Ureter (tissue), 1 donor: ENCODE measurements around the gene SYPL1. TPM values are rescaled to one million over a fixed set of nuclear protein-coding genes. Genes with fewer than 3 reads are reported as not detected.

Experiments
- DNase-seq: peaks from one replicate; pipeline ENCODE4 v3.0.0-alpha.2; 2020; ENCODE audit warnings: low spot score
- total RNA-seq: library from RNA; stranded (reverse); gene quantifications from one replicate; pipeline ENCODE4 v1.2.4, GENCODE V29; 2023
- donor health status: DM: yes; HTN: yes; CAD: no.

Gene SYPL1
- total RNA-seq, 1 donor from 2014 or later, result 169 TPM

DNA sequence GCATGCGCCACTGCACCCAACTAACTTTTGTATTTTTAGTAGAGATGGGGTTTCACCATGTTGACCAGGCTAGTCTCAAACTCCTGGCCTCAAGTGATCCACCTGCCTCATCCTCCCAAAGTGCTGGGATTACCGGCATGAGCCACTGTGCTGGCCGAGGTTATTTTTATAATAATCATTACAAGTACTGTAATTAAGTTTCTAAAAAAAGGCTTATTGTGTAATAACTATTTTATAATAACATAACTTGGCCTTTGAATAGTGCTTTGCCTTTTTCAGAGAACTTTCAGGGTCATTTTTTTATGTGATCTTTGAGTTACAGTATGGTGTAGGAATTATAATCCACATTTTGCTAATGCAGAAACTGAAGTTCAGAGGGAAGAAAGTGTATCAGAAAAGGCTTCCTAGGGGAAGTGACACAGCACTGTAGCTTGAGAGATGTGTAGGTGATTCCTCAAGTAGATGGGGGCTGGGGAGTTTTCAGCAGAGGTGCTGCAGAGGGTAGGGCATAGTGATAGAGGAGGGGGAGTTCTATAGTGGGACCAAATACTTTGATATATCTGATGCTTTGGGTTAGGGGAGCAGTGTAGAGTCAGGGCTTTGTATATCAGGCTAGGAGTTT, 9.2 kb upstream of the SYPL1 start:
- no peak for DNase-seq

DNA sequence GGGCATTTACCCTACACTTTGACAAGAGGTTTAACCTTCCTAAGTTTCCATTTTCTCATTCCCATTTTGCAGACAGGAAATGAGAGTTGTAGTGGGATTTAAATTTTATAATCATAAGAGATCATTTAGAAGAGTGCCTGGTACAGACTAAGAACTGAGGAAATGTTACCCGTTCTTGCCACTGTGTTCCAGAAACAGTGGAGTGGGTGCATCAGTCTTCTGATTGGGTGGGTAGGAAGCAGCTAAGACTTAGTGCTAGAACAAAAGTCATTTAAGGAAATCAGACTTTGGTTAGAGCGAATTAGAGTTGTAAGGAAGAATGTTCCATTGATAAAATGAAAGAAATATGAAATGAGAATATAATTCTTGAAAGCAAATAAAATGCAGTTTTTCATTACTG, 8.4 kb upstream of the SYPL1 start:
- DNase-seq, result no peak

DNA sequence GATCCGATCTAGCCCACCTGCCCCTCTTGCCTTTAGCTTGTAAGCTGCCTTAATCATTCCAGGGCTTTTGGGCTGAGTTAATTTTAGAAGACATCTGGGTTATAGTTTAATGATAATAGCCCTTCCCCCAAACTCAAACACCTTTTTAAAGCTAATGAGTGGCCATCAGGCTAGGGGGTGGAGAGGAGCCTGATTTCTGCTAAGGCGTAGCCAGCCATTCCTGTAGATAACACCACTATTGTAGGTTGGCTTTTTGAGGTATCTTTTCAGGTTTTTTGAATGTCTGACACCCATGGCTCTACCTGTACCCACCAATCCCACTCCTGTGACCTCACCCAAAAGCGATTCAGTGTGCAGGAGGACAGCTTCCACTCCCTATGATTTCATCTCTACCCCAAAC, 7.6 kb upstream of the SYPL1 start:
- DNase-seq, result no peak

DNA sequence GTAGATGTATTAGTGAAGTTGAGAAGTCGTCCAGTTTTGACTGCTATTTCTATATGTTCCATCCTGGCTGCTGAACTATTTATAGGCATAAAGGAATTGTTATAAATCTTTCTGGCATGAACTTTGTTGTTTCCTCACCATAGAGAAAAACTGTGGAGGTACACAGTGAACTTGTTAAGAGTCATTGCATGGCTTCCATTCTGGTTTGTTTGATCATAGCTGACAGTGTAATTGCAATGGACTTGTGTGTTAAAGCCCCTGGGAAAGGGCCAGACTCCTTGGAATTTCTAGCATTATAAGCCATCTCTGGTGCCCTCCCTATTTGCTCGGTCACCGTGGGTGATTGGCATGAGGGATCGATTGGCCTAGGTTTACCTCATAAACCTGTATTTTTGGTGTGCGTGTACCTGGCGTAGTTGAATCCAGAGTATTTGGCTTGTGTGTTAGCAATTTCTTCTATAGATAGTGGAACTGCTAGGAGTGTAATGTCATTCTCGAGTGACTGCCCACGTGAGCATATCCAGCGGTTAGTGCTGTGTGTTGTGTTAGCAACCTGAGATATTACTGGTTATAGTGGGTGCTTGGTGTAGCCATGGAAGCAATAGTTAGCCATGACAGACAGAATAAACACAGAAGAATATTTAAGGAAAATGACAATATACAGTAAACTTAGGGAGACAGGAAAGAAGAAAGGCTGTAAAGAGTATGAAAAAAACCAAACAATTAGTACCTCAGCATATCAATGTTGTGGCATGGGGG, 5.9 kb upstream of the SYPL1 start:
- DNase-seq, result no peak

DNA sequence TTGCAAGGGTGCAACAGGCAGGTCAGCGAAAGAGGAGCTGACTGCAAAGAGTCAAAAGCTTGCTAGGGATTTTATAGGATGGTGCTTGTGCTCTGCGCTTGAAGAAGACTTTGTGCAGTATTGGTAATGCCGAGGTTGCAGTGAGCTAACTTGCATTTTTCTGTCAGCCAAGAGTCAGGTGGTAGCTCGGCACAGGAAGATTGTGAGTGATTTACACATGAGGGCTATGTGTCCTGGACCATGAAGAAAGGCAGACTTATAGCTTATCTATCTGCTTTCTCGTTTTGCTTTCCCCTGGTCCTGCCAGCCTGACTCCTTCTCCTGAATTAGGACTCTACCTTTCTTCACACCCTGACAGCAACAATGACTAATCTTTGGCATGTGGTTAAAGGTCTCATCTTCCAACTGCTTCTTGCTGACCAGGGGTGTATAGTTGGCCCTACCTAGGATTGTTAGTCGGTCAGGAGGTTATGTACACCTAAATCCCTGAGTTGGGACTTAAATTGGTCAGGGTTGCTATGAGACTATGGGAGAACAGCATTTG, 4.1 kb upstream of the SYPL1 start:
- no peak for DNase-seq

DNA sequence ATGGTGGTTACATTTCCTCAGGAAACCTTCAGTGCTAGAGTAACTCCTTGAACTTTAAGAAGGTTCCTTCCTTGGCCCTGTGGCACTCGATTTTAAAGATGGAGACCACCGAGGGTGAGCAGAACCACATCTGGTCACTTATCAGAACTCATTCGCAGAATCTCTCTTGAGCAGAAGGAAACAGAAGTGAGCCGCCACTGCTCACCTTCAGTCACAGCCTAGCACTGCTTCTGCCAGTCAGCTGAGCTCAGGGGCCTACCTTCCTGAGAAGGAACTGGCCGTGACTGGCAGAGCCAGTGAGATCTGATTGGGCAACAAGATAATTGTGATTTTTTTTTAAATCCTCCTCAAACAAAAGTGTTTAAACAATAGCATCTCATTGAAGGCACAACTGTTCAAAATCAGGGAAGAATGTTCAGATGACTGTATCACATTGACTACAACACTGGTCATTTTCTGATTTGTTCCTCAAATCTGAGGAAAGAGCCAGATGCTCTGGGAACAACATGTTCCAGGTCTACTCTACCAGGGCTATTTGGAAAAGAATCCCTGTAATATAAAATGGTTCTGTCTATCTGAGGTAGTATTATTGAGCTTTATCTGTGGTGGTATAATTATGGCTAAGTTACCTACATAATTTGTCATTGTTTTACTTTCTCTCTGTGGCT, 2.7 kb upstream of the SYPL1 start:
- no peak for DNase-seq

DNA sequence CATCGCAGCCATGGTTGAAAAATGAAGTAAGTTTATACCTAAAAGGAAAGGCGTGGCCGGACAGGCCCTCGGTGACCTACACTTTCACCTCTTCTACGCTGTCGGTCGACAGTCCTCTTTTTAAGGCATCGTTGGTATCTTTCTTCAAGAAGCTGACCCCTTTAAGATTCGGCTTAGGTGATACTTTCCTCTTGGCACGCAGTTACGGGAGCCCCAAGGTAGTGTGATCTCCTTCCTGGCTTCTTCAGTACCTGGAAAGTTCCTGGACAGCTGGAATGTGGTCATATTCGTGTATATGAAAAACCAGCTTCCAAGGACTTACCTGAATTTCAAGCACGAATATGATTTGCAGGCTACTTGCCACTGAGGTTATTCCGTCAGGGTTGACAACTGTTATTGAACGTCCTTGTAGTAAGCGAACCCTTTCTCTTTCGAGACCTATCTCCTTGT, 885 bp upstream of the SYPL1 start:
- DNase-seq, result no peak

DNA sequence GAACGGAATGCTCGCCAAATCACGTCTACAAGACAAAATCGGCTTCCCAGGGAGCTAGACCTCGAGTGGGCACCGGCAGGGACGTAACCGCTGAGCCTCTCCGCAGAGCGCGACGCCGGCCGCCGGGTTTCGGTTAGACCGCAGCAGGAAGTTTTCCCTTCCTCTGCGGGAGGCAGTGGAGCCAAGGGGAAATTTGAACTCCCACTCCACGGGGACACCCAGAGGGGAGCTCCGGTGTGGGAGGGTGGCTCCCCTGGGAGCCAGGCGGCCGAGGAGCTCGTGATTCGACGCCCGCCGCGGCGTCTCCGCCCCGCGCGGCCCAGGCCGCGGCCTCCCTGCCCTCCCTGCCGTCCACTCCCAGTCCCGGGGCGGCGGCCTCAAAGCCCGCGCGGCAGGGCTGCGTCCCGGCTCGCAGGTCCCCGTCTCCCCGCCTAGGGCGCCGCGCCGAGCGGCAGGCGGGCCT, 426 bp downstream of the SYPL1 start:
- DNase-seq, result peak; percentile 58

DNA sequence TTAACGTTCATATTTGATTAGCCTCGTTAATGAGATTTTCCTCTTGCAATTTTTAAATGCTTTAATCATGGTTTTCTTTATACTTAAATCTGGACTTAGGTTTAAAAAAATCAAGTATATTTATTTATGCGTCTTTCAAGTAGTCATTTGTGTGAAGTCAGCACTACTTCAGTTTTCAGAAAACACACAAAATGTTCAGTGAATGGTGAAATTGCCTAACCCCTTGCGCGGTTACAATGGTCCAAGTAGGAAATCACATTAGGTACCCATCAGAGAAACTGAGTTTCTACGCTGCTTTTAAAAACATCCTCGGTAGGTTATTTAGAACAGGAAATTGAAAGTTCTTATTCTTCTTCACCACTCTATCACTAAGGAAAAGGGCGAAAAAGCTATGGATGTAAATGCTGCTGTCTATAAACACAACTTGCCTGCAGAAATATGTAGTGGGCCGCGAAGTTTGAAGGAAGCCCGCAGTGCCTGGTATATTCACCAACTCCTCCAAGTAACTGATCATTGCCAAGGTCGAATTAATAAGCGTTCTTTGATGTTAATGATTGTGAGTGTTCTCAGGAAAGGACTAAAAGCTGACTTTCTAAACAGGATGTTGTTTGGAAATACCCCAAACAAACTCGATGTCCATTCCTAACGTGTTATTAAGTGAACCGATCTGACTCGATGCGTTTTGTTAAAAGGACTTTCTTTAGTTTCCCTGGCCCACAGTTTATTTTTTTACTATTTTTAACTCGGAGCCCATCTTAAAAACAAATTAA, 1.0 kb downstream of the SYPL1 start:
- no peak for DNase-seq

DNA sequence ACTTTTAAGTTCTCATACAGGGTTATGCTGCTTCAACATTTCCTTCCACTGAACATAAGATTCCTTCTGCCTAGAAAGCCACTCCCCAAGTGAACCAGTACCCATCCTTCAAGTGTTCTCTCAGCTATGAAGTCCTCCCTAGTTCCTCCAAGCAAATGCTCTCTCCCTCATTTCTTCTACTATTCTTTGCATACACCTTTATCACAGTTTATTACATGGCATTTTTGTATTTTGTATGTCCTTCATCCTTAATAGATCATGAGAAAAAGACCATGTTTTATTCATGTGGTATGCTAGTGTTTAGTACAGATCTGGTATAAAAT, 1.9 kb downstream of the SYPL1 start:
- DNase-seq, result no peak

DNA sequence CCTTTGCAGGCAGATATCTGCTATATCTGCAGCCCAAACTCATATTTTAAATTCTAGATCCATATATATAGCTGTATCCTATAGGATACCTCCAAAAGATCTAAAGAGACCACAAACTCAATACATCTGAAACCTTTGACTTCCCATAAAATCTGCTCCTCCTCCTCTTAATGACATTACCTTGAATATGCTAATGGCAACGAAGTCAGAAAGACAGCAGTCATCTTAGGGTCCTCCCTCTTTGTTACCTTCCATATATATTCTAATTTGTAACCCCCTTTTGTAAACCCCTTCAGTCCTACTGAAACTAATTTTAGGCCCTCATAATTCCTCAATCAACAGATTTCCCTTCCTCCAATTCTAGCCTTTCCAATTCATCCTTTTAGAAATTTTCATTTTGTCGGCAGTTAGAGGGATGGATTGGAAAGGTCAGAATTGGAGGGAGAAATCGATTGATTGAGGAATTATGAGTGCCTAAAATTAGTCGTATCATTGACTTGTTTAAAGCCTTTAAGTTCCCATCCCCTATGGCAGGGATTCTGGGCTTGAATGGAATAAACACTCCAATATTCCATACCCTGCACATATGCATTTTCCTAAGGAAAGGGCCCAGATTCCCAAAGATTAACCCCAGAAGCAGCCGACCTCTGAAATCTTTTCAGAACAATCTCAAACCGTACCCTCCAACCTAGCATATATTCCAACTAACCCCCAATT, 2.4 kb downstream of the SYPL1 start:
- no peak for DNase-seq

DNA sequence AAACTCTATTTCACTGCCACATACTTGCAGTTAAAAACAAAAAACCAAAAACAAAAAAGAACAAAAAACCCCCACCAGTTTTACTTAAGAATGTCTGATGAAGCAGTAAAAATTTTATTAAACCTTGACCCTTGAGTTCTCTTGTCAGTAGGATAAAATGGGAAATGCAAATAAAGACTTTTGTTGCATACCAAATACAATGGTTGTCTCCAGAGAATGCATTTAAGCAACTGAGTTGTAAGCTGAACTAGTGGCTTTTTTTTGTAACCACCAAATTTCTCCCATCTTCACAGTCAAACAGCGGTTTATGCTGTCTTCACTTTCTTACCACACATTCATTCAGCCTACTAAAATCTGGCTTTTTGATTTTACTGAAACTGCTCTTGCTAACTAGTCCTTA, 3.1 kb downstream of the SYPL1 start:
- DNase-seq, result no peak

DNA sequence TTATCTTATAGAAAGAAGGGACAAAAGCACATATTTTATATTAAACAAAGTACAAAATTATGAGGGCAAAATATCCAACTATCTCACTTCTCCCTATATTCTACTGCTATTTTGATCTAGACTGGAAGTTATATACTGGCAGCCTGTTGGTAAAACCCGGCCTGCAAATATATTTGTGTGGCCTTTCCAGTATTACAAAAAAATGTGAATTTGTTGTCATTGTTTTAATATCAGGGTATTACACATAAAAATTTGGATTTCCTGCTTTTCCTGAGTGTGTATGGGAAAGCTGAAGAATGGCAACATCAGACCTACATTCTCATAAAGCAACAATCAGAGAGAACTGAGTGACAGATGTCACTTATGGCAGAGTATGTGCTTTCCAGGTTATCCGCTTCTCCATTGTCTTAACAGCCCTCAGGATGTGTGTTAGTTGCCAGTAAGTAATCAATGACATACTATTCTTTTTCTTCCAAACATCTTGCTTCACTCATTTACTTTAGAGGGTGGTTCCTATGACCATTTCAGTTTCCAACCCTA, 7.3 kb downstream of the SYPL1 start:
- DNase-seq, result no peak

DNA sequence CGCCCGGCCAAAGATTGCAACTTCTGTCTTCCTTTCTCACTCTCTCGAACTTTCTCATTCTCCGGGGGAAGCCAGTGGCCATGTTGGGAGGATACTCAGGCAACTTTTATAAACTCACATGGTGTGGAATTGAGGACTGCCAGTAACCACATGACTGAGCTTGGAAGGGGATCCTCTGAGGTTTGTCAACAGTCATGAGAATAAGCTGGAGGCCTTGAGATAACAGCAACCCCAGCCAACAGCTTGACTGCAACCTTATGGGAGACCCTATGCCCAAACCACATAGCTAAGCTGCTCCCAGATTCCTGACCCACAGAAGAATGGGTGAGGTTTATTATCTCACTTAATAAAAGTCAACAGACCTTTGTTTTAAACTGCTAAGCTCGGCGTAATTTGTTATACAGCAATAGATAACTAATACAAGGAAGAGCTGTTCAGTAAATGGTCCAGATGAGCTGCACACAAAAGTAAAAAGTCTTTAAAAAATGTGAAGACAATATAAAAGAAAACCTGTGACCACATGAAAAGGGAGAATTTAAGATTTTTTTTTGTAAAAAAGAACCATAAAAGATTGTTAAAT, 9.6 kb downstream of the SYPL1 start:
- no peak for DNase-seq

DNA sequence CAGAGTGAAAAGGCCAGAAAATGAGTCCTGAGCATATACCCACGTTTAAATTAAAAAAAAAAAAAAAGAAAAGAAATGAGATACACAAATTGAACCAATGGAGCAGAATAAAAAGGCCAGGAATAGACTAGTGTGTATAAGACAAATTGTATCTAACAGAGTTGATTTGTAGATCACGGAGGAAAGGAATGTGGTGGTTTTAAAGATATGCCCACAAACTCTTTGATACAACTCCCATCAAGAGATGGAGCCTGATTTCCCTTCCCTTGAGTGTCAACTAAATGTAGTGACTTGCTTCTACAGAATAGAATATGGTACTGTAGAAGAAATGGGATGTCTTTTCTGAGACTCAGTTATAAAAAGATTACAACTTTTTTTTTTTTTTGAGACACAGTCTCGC, 10.4 kb downstream of the SYPL1 start:
- no peak for DNase-seq

DNA sequence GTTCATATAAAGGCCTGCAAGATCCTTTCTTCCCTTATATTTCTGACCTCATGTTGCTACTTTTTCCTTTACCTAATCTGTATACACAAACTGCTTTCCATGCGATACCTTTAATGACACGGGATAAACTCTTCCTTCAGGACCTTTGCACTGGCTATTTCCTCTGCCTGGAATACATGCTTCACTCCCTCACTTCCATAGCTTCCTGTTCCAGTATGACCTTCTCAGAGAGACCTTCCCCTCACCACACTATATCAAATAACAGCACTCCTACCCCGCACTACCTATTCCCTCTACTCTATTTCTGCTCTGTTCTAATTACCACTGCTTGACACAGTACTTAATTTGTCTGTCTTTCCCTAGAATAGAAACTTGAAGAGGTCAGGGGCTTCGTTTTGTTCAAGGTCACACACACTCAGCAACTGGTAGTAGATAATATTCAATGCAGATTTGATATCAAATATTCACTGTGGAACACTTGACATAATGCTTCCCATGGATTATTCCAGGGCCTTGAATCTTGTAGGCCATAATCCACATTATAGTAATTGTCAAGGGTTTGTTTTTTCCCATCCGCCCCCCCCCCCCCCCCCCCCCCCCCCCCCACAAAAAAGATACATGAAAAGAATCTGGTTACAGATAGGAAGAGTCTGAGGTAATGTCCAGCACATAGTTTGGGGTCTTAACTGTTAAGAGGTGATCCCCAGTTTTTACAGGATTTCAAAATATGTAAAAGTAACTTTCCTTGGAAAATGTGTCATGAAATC, 11.1 kb downstream of the SYPL1 start:
- no peak for DNase-seq

DNA sequence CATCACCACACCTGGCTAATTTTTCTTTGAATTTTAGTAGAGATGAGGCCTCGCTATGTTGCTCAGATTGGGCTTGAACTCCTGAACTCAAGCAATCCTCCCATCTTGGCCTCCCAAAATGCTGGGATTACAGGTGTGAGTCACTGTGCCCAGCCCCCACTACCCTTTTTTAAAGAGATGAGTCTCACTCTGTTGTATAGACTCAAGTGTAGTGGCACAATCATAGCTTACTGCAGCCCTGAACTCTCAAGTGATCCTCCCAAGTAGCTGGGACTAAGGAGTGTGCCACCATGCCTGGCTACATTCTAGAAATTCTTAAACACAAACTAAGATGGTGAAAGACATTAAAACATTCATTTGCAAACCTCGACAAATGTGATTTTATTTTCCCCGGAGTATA, 12.6 kb downstream of the SYPL1 start:
- DNase-seq, result no peak

DNA sequence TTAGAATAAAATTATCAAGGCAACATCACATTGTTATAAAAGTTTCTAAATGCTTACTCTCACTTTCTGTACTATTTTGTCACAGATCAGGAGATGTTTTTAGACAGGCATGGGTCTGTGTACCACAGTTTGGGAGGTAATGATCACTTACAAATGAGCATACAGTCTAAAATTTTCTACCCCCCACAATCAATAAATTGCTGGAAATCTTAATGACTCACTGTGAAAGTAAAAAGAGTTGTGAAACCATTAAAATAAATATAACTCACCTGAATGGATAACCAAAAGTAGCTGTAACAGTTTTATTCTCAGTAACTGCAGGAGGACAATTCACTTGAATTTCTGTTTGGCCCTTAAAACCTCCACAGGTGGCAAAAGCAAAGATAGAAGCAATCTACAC, 13.2 kb downstream of the SYPL1 start:
- DNase-seq, result no peak

DNA sequence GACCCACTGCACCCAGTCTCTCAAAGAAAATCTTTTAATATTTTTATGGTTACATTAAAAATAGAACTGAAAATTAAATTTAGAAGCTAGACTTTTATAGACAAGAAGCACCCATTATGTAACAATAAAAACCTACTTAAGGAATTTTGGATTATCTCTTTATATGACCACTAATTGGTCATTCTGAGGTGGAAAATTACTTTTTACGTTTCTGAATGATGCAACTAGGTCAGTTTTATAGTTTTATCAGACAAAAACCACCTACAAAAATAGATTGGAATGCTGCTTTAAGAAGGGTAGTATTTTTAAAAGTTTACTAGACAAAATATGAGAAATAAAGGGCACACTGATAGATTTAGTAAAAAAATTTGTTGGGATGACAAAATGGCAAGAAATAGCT, 16.5 kb downstream of the SYPL1 start:
- DNase-seq, result no peak

DNA sequence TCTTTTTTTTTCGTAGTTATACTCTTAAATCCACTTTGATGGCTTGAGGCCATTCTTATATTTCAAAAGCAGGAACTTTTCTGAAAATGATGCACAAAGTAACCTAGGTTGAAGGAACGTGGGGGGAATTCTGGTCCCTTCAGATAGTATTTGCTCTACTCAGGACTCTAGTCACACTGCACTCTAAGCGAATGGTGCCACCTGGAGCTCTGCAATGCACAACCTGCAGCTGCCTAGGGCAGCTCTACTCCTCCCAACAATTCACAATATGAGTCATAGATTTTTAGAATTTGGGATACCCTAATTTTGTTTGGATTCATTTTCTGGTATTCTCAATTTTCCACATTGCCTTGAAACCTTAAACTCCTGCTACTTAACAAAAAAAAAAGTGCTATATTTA, 17.3 kb downstream of the SYPL1 start:
- DNase-seq, result no peak
